Measurements from ENCODE around the gene CYP26B1. TPM values are rescaled to one million over a fixed set of nuclear protein-coding genes. Genes with fewer than 3 reads are reported as not detected.

CYP26B1 gene
- total RNA-seq, 1 experiment from 2014 or later: 1.3 TPM

DNA sequence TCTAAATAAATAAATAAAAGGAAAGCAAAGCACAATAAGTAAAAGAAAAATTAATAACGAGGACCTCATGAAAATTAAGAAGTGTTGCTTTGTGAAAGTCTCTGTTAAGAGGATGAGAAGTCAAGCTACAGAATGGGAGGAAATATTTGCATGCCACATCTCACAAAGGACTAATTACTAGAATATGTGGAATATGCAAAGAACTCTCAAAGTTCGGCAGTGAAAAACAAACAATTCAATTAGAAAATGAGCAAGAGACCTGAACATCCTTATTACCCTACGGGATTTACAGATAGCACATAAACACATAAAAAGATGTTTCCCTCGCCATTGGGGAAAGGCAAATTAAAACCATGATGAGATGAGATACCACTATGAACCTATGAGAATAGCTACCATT is 23.3 kb downstream of the CYP26B1 start:
- Histone ChIP-seq H3K4me1 (replicated peaks; ENCODE audit: insufficient read depth) (no peaks in the 10 kb centered on the region), H3K79me2 (ENCODE audit: low read depth) (no peaks in the 10 kb centered on the region), H3K4me2 (no peak overlapping the region), H3F3A (ENCODE audit: insufficient read depth, low read depth) (no peaks in the 10 kb centered on the region; the same call in 1 of the 2 replicates), H2AFZ (no peak overlapping the region), H3K9me2 (ENCODE audit: insufficient read depth) (no peaks in the 10 kb centered on the region), H3K36me3 (ENCODE audit: low read depth) (no peaks in the 10 kb centered on the region), H3K27ac (no peak overlapping the region), H4K20me1 (ENCODE audit: insufficient read depth) (no peaks in the 10 kb centered on the region), H3K4me3 (no peak overlapping the region), H3K9me3 (ENCODE audit: insufficient read depth, low read depth) (0 out of 2 replicates have a peak, but pooled peaks cover 5% of the 10 kb centered on the region), H3K27me3 (ENCODE audit: insufficient read depth, low read depth) (no peaks in the 10 kb centered on the region)
- POLR2A ChIA-PET (ENCODE audit: unreplicated experiment): no interaction called here
- no peak for TF ChIP-seq EZH2 (IDR thresholded peaks at IDR 0.05; ENCODE audit: low read depth)
- TF ChIP-seq, protein P1, sequence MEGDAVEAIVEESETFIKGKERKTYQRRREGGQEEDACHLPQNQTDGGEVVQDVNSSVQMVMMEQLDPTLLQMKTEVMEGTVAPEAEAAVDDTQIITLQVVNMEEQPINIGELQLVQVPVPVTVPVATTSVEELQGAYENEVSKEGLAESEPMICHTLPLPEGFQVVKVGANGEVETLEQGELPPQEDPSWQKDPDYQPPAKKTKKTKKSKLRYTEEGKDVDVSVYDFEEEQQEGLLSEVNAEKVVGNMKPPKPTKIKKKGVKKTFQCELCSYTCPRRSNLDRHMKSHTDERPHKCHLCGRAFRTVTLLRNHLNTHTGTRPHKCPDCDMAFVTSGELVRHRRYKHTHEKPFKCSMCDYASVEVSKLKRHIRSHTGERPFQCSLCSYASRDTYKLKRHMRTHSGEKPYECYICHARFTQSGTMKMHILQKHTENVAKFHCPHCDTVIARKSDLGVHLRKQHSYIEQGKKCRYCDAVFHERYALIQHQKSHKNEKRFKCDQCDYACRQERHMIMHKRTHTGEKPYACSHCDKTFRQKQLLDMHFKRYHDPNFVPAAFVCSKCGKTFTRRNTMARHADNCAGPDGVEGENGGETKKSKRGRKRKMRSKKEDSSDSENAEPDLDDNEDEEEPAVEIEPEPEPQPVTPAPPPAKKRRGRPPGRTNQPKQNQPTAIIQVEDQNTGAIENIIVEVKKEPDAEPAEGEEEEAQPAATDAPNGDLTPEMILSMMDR (conservative IDR thresholded peaks at IDR 0.05): no peak
- intact Hi-C loops (cut with micrococcal nuclease; ENCODE audit: unreplicated experiment): no loop called here
- CTCF ChIA-PET: no interaction called here
- no TSS peak for BruUV-seq (replicated peaks)
- DNase-seq: no peak

DNA sequence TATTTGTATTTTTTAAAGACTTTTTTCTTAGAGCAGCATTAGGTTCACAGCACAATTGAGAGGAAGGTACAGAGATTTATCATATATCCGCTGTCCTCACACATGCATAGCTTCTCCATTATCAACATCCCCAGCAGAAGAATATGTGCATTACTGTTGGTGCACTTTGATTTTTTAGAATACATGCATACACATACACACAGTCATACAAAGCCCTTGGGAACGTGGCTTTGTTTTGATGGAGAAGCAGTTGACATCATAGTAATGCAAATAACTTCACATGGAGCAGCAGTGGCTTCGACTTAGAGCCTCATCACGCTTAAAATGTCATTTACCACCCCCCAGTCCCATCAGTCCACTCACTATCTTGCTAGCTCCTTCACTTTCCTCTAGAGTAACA is 26.5 kb downstream of the CYP26B1 start:
- TF ChIP-seq EZH2 (IDR thresholded peaks at IDR 0.05; ENCODE audit: low read depth): no peak
- TF ChIP-seq, protein P1 (conservative IDR thresholded peaks at IDR 0.05): no peak
- CTCF ChIA-PET: no interaction called here
- Histone ChIP-seq H3K79me2 (ENCODE audit: low read depth) (no peaks in the 10 kb centered on the region), H3K36me3 (ENCODE audit: low read depth) (no peaks in the 10 kb centered on the region), H3K4me2 (no peak overlapping the region), H3K9me3 (ENCODE audit: insufficient read depth, low read depth) (0 out of 2 replicates have a peak, but pooled peaks cover 8% of the 10 kb centered on the region), H3K27me3 (ENCODE audit: insufficient read depth, low read depth) (no peaks in the 10 kb centered on the region), H3K4me3 (no peak overlapping the region), H4K20me1 (ENCODE audit: insufficient read depth) (no peaks in the 10 kb centered on the region), H3K4me1 (replicated peaks; ENCODE audit: insufficient read depth) (peaks cover 17% of the 10 kb centered on the region), H3F3A (ENCODE audit: insufficient read depth, low read depth) (peaks cover 14% of the 10 kb centered on the region), H3K9me2 (ENCODE audit: insufficient read depth) (no peaks in the 10 kb centered on the region), H2AFZ (no peak overlapping the region), H3K27ac (no peak overlapping the region)
- no peak for DNase-seq
- BruUV-seq (replicated peaks): no TSS peak
- POLR2A ChIA-PET (ENCODE audit: unreplicated experiment): no interaction called here
- intact Hi-C loops (cut with micrococcal nuclease; ENCODE audit: unreplicated experiment): no loop called here

DNA sequence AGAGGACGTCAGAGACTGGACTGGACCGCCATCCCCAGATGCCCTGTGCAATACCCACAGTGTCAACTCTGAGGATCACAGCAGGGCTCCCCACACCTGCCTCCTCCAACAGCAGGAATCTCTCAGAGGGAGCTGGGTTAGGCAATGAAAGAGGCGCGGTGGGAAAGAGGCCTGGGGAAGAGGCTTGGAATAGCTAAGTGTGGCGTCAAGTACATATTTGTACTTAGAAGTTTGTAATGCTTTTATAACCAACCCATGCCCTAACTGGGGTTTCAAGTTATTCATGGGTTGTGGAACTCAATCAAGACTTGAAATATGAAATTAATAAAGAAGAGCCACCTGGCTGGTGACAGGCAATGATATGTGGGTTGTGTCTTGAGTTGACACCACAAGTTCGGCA is 28.7 kb downstream of the CYP26B1 start:
- BruUV-seq (replicated peaks): no TSS peak
- Histone ChIP-seq H3K4me3 (no peak overlapping the region), H3K27ac (no peak overlapping the region), H3K4me2 (no peak overlapping the region), H3K4me1 (replicated peaks; ENCODE audit: insufficient read depth) (peaks cover 34% of the 10 kb centered on the region), H3K36me3 (ENCODE audit: low read depth) (no peaks in the 10 kb centered on the region), H3K79me2 (ENCODE audit: low read depth) (no peaks in the 10 kb centered on the region), H3F3A (ENCODE audit: insufficient read depth, low read depth) (peaks cover 20% of the 10 kb centered on the region), H3K9me2 (ENCODE audit: insufficient read depth) (no peaks in the 10 kb centered on the region), H3K9me3 (ENCODE audit: insufficient read depth, low read depth) (0 out of 2 replicates have a peak, but pooled peaks cover 8% of the 10 kb centered on the region), H3K27me3 (ENCODE audit: insufficient read depth, low read depth) (no peaks in the 10 kb centered on the region), H4K20me1 (ENCODE audit: insufficient read depth) (no peaks in the 10 kb centered on the region), H2AFZ (no peak overlapping the region)
- DNase-seq: peak in 1 of 2 experiments; percentile 49
- ChIA-PET POLR2A (ENCODE audit: unreplicated experiment) (no interaction called here), CTCF (no interaction called here)
- intact Hi-C loops (cut with micrococcal nuclease; ENCODE audit: unreplicated experiment): loop anchor here (10.0 kb wide), 1 partner anchor 374 kb away; no protein-coding TSS in a partner anchor
- TF ChIP-seq, protein P1 (conservative IDR thresholded peaks at IDR 0.05): no peak
- no peak for TF ChIP-seq EZH2 (IDR thresholded peaks at IDR 0.05; ENCODE audit: low read depth)
